Measurements from ENCODE around the gene CHST15. TPM values are rescaled to one million over a fixed set of nuclear protein-coding genes. Genes with fewer than 3 reads are reported as not detected.

Gene CHST15
- total RNA-seq, 1 experiment from 2014 or later: 0.13 TPM

- Histone ChIP-seq H3K27ac (no peak overlapping the region), H3K27me3 (replicated peaks) (no peaks in the 10 kb centered on the region), H3K4me3 (no peak overlapping the region), H3K9me3 (replicated peaks) (no peaks in the 10 kb centered on the region), H3K4me1 (replicated peaks) (no peaks in the 10 kb centered on the region), H3K36me3 (no peaks in the 10 kb centered on the region)
- no peak for DNase-seq (ENCODE audit: low read depth in 1 of 2, low spot score in 2 of 2)
These were observed 74.4 kb downstream of the CHST15 start for GRCh38 chr10:124018886-124019525.

DNA sequence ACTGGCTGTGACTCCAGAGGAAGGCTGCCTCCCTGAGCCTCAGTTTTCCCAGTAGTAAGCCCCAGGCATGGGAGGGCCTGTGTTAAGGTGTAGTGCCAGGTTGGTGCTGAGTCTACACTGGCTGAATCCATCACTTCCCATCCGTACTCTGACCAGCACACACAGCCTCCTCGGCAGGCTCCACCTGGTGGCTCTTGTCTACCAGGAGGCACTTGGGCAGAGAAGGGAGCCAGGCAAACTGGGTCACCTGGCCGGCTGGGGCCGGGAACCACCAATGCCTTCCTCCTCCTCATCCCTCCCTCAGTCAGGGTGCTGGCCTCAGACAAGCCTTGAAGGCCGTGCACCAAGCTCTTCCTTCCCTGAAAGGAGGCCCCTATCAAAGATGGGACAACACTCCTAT is 75.7 kb downstream of the CHST15 start:
- H3K4me3 ChIP-seq: no peak overlapping the region
- H3K36me3 ChIP-seq: no peaks in the 10 kb centered on the region
- no peak for DNase-seq (ENCODE audit: low read depth in 1 of 2, low spot score in 2 of 2)
- H3K9me3 ChIP-seq (replicated peaks): 0 out of 2 replicates have a peak, but pooled peaks cover 3% of the 10 kb centered on the region
- H3K27me3 ChIP-seq (replicated peaks): no peaks in the 10 kb centered on the region
- no peak overlapping the region for H3K27ac ChIP-seq
- H3K4me1 ChIP-seq (replicated peaks): no peaks in the 10 kb centered on the region

GRCh38 chr10:124016804-124017375 is 76.5 kb downstream of the CHST15 start:
- no peak for DNase-seq (ENCODE audit: low read depth in 1 of 2, low spot score in 2 of 2)
- H3K27ac ChIP-seq: no peak overlapping the region
- H3K4me1 ChIP-seq (replicated peaks): no peaks in the 10 kb centered on the region
- no peak overlapping the region for H3K4me3 ChIP-seq
- H3K36me3 ChIP-seq: no peaks in the 10 kb centered on the region
- H3K27me3 ChIP-seq (replicated peaks): no peaks in the 10 kb centered on the region
- H3K9me3 ChIP-seq (replicated peaks): 0 out of 2 replicates have a peak, but pooled peaks cover 3% of the 10 kb centered on the region

GRCh38 chr10:124015991-124016390 is 77.4 kb downstream of the CHST15 start:
- no peak for DNase-seq (ENCODE audit: low read depth in 1 of 2, low spot score in 2 of 2)
- no peaks in the 10 kb centered on the region for H3K27me3 ChIP-seq (replicated peaks)
- H3K4me3 ChIP-seq: no peak overlapping the region
- H3K4me1 ChIP-seq (replicated peaks): no peaks in the 10 kb centered on the region
- H3K9me3 ChIP-seq (replicated peaks): 0 out of 2 replicates have a peak, but pooled peaks cover 3% of the 10 kb centered on the region
- no peak overlapping the region for H3K27ac ChIP-seq
- H3K36me3 ChIP-seq: no peaks in the 10 kb centered on the region

DNA sequence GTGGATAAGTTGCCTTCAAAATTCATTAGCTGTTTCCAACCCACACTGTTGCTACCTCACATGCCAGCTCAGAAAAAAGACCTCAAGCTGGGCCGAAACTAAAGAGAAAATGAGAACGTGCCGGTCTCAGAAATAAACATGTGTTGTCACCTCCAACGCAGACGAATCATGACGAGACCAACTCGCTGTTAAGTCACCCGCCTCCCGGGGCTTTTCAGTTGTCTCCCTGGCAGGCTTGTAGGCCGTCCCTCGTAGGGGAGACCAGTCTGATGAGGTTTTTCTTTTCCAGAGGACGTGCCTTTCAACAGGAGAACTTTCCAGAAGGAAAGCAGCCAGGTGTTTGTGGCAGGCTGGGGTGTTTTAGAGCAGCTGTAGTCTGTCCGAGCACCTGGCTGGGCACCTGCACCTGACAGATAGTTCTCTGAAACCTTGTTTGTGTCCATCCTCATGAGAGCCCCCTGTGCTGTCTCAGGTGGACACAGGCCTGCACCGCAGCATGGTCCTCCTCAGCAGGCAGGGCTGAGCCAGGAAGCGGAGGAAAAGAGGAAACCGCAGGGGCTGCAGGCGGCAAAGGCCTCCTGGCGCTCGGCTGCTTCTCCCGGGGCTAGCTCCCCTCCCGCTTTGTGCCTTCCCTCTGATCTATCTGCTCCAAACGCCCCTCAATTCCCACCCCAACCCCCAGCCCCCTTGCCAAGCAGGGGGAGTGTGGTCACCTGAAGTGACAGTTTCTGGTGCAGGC is 78.8 kb downstream of the CHST15 start:
- H3K27me3 ChIP-seq (replicated peaks): no peaks in the 10 kb centered on the region
- no peaks in the 10 kb centered on the region for H3K4me1 ChIP-seq (replicated peaks)
- H3K36me3 ChIP-seq: no peaks in the 10 kb centered on the region
- H3K9me3 ChIP-seq (replicated peaks): 0 out of 2 replicates have a peak, but pooled peaks cover 3% of the 10 kb centered on the region
- H3K4me3 ChIP-seq: no peak overlapping the region
- DNase-seq (ENCODE audit: low read depth in 1 of 2, low spot score in 2 of 2): no peak
- no peak overlapping the region for H3K27ac ChIP-seq

GRCh38 chr10:124013916-124014315 is 79.5 kb downstream of the CHST15 start:
- DNase-seq (ENCODE audit: low read depth in 1 of 2, low spot score in 2 of 2): no peak
- Histone ChIP-seq H3K9me3 (replicated peaks) (0 out of 2 replicates have a peak, but pooled peaks cover 3% of the 10 kb centered on the region), H3K4me3 (no peak overlapping the region), H3K4me1 (replicated peaks) (no peaks in the 10 kb centered on the region), H3K36me3 (no peaks in the 10 kb centered on the region), H3K27ac (no peak overlapping the region), H3K27me3 (replicated peaks) (no peaks in the 10 kb centered on the region)

- H3K36me3 ChIP-seq: no peaks in the 10 kb centered on the region
- H3K27ac ChIP-seq: no peak overlapping the region
- H3K27me3 ChIP-seq (replicated peaks): no peaks in the 10 kb centered on the region
- H3K4me3 ChIP-seq: no peak overlapping the region
- no peaks in the 10 kb centered on the region for H3K4me1 ChIP-seq (replicated peaks)
- H3K9me3 ChIP-seq (replicated peaks): 0 out of 2 replicates have a peak, but pooled peaks cover 3% of the 10 kb centered on the region
- DNase-seq (ENCODE audit: low read depth in 1 of 2, low spot score in 2 of 2): no peak
These were observed 80.4 kb downstream of the CHST15 start for GRCh38 chr10:124012991-124013390.

- H3K9me3 ChIP-seq (replicated peaks): 0 out of 2 replicates have a peak, but pooled peaks cover 3% of the 10 kb centered on the region
- H3K4me3 ChIP-seq: no peak overlapping the region
- no peak for DNase-seq (ENCODE audit: low read depth in 1 of 2, low spot score in 2 of 2)
- H3K27me3 ChIP-seq (replicated peaks): no peaks in the 10 kb centered on the region
- H3K4me1 ChIP-seq (replicated peaks): no peaks in the 10 kb centered on the region
- H3K27ac ChIP-seq: no peak overlapping the region
- no peaks in the 10 kb centered on the region for H3K36me3 ChIP-seq
These were observed 80.8 kb downstream of the CHST15 start for GRCh38 chr10:124012583-124012982.

GRCh38 chr10:124012066-124012465 is 81.3 kb downstream of the CHST15 start:
- H3K27me3 ChIP-seq (replicated peaks): no peaks in the 10 kb centered on the region
- no peak for DNase-seq (ENCODE audit: low read depth in 1 of 2, low spot score in 2 of 2)
- H3K4me1 ChIP-seq (replicated peaks): no peaks in the 10 kb centered on the region
- H3K27ac ChIP-seq: no peak overlapping the region
- H3K36me3 ChIP-seq: no peaks in the 10 kb centered on the region
- H3K9me3 ChIP-seq (replicated peaks): 0 out of 2 replicates have a peak, but pooled peaks cover 3% of the 10 kb centered on the region
- no peak overlapping the region for H3K4me3 ChIP-seq

GRCh38 chr10:124011464-124011863 is 81.9 kb downstream of the CHST15 start:
- Histone ChIP-seq H3K27me3 (replicated peaks) (no peaks in the 10 kb centered on the region), H3K4me1 (replicated peaks) (no peaks in the 10 kb centered on the region), H3K9me3 (replicated peaks) (0 out of 2 replicates have a peak, but pooled peaks cover 3% of the 10 kb centered on the region), H3K27ac (no peak overlapping the region), H3K36me3 (no peaks in the 10 kb centered on the region), H3K4me3 (no peak overlapping the region)
- no peak for DNase-seq (ENCODE audit: low read depth in 1 of 2, low spot score in 2 of 2)

GRCh38 chr10:124010563-124011131 is 82.8 kb downstream of the CHST15 start:
- Histone ChIP-seq H3K4me1 (replicated peaks) (no peaks in the 10 kb centered on the region), H3K27ac (no peak overlapping the region), H3K4me3 (no peak overlapping the region), H3K9me3 (replicated peaks) (0 out of 2 replicates have a peak, but pooled peaks cover 3% of the 10 kb centered on the region), H3K36me3 (no peaks in the 10 kb centered on the region), H3K27me3 (replicated peaks) (no peaks in the 10 kb centered on the region)
- DNase-seq (ENCODE audit: low read depth in 1 of 2, low spot score in 2 of 2): no peak

DNA sequence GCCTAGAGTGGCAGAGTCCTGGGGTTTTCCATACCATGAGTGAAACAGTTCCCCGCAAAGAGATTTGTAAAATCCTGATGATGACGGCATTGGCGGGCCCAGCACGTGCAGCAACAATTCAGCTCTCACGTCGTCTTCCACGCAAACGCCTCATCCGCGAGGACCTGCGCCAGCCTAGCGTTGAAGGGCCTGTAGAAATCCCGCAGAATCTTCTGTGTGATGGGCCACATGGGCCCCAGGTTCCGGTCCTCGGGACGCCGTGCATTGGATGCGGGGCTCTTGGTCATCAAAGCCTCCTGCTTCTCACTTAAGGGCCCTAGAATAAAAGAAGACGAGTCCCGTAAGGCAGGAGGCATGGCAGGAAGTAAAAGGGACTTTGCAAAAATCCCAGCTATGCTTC is 83.4 kb downstream of the CHST15 start:
- no peak overlapping the region for H3K27ac ChIP-seq
- H3K4me1 ChIP-seq (replicated peaks): no peaks in the 10 kb centered on the region
- no peak overlapping the region for H3K4me3 ChIP-seq
- no peaks in the 10 kb centered on the region for H3K36me3 ChIP-seq
- 0 out of 2 replicates have a peak, but pooled peaks cover 3% of the 10 kb centered on the region for H3K9me3 ChIP-seq (replicated peaks)
- DNase-seq (ENCODE audit: low read depth in 1 of 2, low spot score in 2 of 2): no peak
- H3K27me3 ChIP-seq (replicated peaks): no peaks in the 10 kb centered on the region

DNA sequence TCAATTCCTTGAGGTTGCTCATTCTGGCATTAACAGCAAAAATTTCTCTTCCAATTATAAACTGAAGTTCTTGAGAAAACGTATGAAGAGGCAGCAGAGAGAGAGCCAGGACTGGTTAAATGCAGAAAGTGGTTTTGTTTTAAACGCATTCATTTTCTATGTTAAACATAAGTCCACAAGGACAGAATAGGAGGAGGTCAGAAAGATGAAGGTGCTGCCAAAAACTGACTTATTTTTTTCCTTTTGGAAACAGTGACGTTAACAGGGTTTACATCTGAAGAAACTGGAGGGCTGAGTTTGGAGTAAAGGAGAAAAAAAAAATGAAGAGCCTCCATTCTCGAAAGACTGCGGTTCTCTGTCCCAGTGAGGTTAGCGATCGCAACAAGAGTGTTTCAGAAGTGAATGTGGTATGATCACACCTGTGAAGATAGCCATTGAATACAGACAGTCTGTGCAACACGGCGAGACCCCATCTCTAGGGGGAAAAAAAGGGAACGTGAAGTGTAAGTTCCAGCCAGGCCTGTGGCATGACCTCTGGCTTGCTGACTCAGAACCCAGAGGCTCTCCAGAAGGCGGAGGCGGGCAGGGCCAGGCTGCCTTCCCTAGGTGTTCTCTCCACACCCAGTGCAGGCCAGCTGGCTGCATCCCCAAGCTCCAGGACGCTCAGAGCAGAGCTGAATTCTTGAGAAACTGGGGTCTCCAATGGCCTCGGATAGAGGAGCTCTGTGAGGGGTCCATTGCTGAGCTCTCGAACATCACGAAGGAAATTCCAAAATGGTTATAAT is 84.0 kb downstream of the CHST15 start:
- H3K27ac ChIP-seq: no peak overlapping the region
- H3K4me1 ChIP-seq (replicated peaks): no peaks in the 10 kb centered on the region
- no peaks in the 10 kb centered on the region for H3K36me3 ChIP-seq
- 0 out of 2 replicates have a peak, but pooled peaks cover 3% of the 10 kb centered on the region for H3K9me3 ChIP-seq (replicated peaks)
- no peak overlapping the region for H3K4me3 ChIP-seq
- no peaks in the 10 kb centered on the region for H3K27me3 ChIP-seq (replicated peaks)
- DNase-seq (ENCODE audit: low read depth in 1 of 2, low spot score in 2 of 2): no peak

Measured in SJSA1 (cell line).